Upper lobe of left lung (tissue), 6 donors: ENCODE data around the gene CEP131. TPM values are rescaled to one million over a fixed set of nuclear protein-coding genes. Genes with fewer than 3 reads are reported as not detected.

Source experiments
- ATAC-seq, 2 donors: fragments of 200-7000 bp; cut with Tn5 transposase; one replicate each; pipeline ENCODE4 v1.9.1; 2022; ENCODE audit warnings: mild to moderate bottlenecking in 2 of 2, moderate library complexity in 2 of 2; ENCODE audit not compliant: low FRiP score in 2 of 2
- DNase-seq, 2 donors: peaks; one replicate each; pipeline ENCODE4 v3.0.0-alpha.2; 2019 to 2020
- H3K27ac ChIP-seq, 4 donors: fragments of 200-600 bp; sonication (generic); one replicate each; pipeline ENCODE4 v1.5.1; 2016 to 2019
- H3K27me3 ChIP-seq, 4 donors: fragments of 200-600 bp; sonication (generic); one replicate each; pipeline ENCODE4 v1.5.1; 2017 to 2019
- H3K36me3 ChIP-seq, 4 donors: fragments of 200-600 bp; sonication (generic); one replicate each; pipeline ENCODE4 v1.5.1; 2016 to 2019
- H3K4me1 ChIP-seq, 4 donors: fragments of 200-600 bp; sonication (generic); one replicate each; pipeline ENCODE4 v1.5.1; 2018 to 2019
- H3K4me3 ChIP-seq, 4 donors: fragments of 200-600 bp; sonication (generic); one replicate each; pipeline ENCODE4 v1.5.1; 2017 to 2019; ENCODE audit warnings: mild to moderate bottlenecking in 2 of 4, moderate library complexity in 1 of 4
- H3K9me3 ChIP-seq, 4 donors: fragments of 200-600 bp; sonication (generic); one replicate each; pipeline ENCODE4 v1.5.1; 2018 to 2019
- CTCF ChIP-seq, 6 experiments: fragments of 450-650 bp in 4 of 6; fragments of 200-600 bp in 2 of 6; sonication (generic) in 2 of 6; IDR thresholded peaks; one replicate each; pipeline ENCODE4 v1.5.1; 2016 to 2019; ENCODE audit warnings: antibody characterized with exemption in 6 of 6
- EP300 ChIP-seq, 4 donors: sonication (generic); formaldehyde crosslinking; IDR thresholded peaks; one replicate each; pipeline ENCODE4 v1.5.1; 2017; ENCODE audit warnings: antibody characterized with exemption in 4 of 4, control low read depth in 2 of 4
- POLR2A ChIP-seq, 4 donors: fragments of 450-650 bp; IDR thresholded peaks; one replicate each; pipeline ENCODE4 v1.5.1; 2016 to 2017; ENCODE audit warnings: antibody characterized with exemption in 4 of 4, mild to moderate bottlenecking in 2 of 4
- POLR2AphosphoS5 ChIP-seq, 2 donors: sonication (generic); formaldehyde crosslinking; IDR thresholded peaks; one replicate each; pipeline ENCODE4 v1.5.1; 2017; ENCODE audit warnings: antibody characterized with exemption in 2 of 2
- WGBS, 2 donors: methylation state at CpG; one replicate each; pipeline ENCODE4 v1.1.5; 2017 to 2018; 5-methylcytosine and 5-hydroxymethylcytosine counted together
- total RNA-seq, 6 donors: library from RNA; depleted of rRNA in 4 of 6; stranded (reverse); fragments of >200 nt in 4 of 6; gene quantifications; one replicate each; pipeline versions ENCODE4 v1.1.0 to v1.2.1, GENCODE V29; 2016 to 2021
- donor health status: DM: no; HTN: no; CAD: no; lungs with moderate emphysema.
- donor health status: DM: no; HTN: yes; CAD: no; lungs with severe emphysema.

The CEP131 gene
- total RNA-seq, 6 donors from 2014 or later: 5.3 to 55.5 (median 12.6) TPM

- peak; percentile 35 to 52 for ATAC-seq
- no peak overlapping the region for H3K4me3 ChIP-seq
- H3K36me3 ChIP-seq: no peaks in the 10 kb centered on the region
- no peak for DNase-seq
- H3K4me1 ChIP-seq: peaks cover 0 to 13% (median 5%) of the 10 kb centered on the region in 4 donors
- WGBS, 2 donors: 66 to 75% methylated on average over 6 to 8 of the region's 8 CpGs
- H3K9me3 ChIP-seq: peaks cover 0 to 4% (median 0%) of the 10 kb centered on the region in 4 donors
- no peak for TF ChIP-seq EP300 (IDR thresholded peaks at IDR 0.05)
- TF ChIP-seq POLR2A (IDR thresholded peaks at IDR 0.05): no peak
- no peak for TF ChIP-seq POLR2AphosphoS5 (IDR thresholded peaks at IDR 0.05)
- no peak for TF ChIP-seq CTCF (IDR thresholded peaks at IDR 0.05)
- H3K27me3 ChIP-seq: no peaks in the 10 kb centered on the region
- H3K27ac ChIP-seq: peak overlapping the region in 1 of 4 donors; percentile 23
These were observed 50.8 kb downstream of the CEP131 start for GRCh38 chr17:81171941-81172340.

- ATAC-seq: peak in 1 of 2 donors; percentile 11
- no peak overlapping the region for H3K4me3 ChIP-seq
- no peak overlapping the region for H3K27ac ChIP-seq
- WGBS, 2 donors: 87 to 93% methylated on average over 8 to 12 of the region's 15 CpGs
- H3K9me3 ChIP-seq: peaks cover 0 to 4% (median 0%) of the 10 kb centered on the region in 4 donors
- no peaks in the 10 kb centered on the region for H3K36me3 ChIP-seq
- H3K27me3 ChIP-seq: no peaks in the 10 kb centered on the region
- no peak for TF ChIP-seq EP300 (IDR thresholded peaks at IDR 0.05)
- TF ChIP-seq CTCF (IDR thresholded peaks at IDR 0.05): no peak
- no peak for DNase-seq
- peaks cover 3 to 20% (median 5%) of the 10 kb centered on the region in 4 donors for H3K4me1 ChIP-seq
These were observed 51.9 kb downstream of the CEP131 start for GRCh38 chr17:81170727-81171494.

- TF ChIP-seq POLR2AphosphoS5 (IDR thresholded peaks at IDR 0.05) (no peak), POLR2A (IDR thresholded peaks at IDR 0.05) (no peak), EP300 (IDR thresholded peaks at IDR 0.05) (no peak), CTCF (IDR thresholded peaks at IDR 0.05) (no peak)
- H3K9me3 ChIP-seq: no peaks in the 10 kb centered on the region
- no peak for ATAC-seq
- no peak overlapping the region for H3K4me3 ChIP-seq
- peaks cover 7 to 26% (median 10%) of the 10 kb centered on the region in 4 donors for H3K4me1 ChIP-seq
- H3K36me3 ChIP-seq: no peaks in the 10 kb centered on the region
- H3K27ac ChIP-seq: no peak overlapping the region
- DNase-seq: no peak
- WGBS, 2 donors: 85 to 93% methylated on average over 3 of the region's 3 CpGs
- peaks cover 0 to 7% (median 5%) of the 10 kb centered on the region in 4 donors for H3K27me3 ChIP-seq
These were observed 52.9 kb downstream of the CEP131 start for GRCh38 chr17:81169870-81170309.

GRCh38 chr17:81167638-81168037 is 55.1 kb downstream of the CEP131 start:
- Histone ChIP-seq H3K4me3 (no peak overlapping the region), H3K27me3 (peaks cover 1 to 7% (median 5%) of the 10 kb centered on the region in 4 donors), H3K27ac (no peak overlapping the region), H3K9me3 (no peaks in the 10 kb centered on the region), H3K4me1 (peaks cover 7 to 25% (median 10%) of the 10 kb centered on the region in 4 donors), H3K36me3 (no peaks in the 10 kb centered on the region)
- 92% methylated on average over 7 of the region's 7 CpGs; no CpG with 5 or more reads in 1 of the 2 donors for WGBS, 2 donors
- ATAC-seq: no peak
- DNase-seq: peak in 1 of 2 donors; percentile 59
- TF ChIP-seq POLR2A (IDR thresholded peaks at IDR 0.05): no peak
- no peak for TF ChIP-seq POLR2AphosphoS5 (IDR thresholded peaks at IDR 0.05)
- TF ChIP-seq CTCF (IDR thresholded peaks at IDR 0.05): no peak
- TF ChIP-seq EP300 (IDR thresholded peaks at IDR 0.05): no peak

GRCh38 chr17:81167194-81167524 is 55.6 kb downstream of the CEP131 start:
- no peaks in the 10 kb centered on the region for H3K9me3 ChIP-seq
- no peak overlapping the region for H3K27ac ChIP-seq
- H3K4me3 ChIP-seq: no peak overlapping the region
- no peaks in the 10 kb centered on the region for H3K36me3 ChIP-seq
- no peak for TF ChIP-seq POLR2AphosphoS5 (IDR thresholded peaks at IDR 0.05)
- no peak for TF ChIP-seq POLR2A (IDR thresholded peaks at IDR 0.05)
- no peak for TF ChIP-seq CTCF (IDR thresholded peaks at IDR 0.05)
- no peak for TF ChIP-seq EP300 (IDR thresholded peaks at IDR 0.05)
- DNase-seq (no peak), ATAC-seq (no peak)
- H3K4me1 ChIP-seq: peaks cover 7 to 20% (median 8%) of the 10 kb centered on the region in 4 donors
- H3K27me3 ChIP-seq: peaks cover 1 to 7% (median 5%) of the 10 kb centered on the region in 4 donors
- WGBS, 2 donors: 98 to 99% methylated on average over 4 of the region's 4 CpGs
